NCI-H226 (cell line): Measurements from ENCODE around the gene JMJD6.
A peak's percentile ranks its signal among the peaks of the same experiment; 100 is the strongest.
"Not testable (repeated sequence)": the region's sequence is repeated elsewhere in the genome, so short reads cannot be mapped to it uniquely, and the experiment has no call there.

Experiments used
- DNase-seq: peaks from one replicate; pipeline ENCODE4 v3.0.0-alpha.2; 2015

Gene JMJD6

GRCh38 chr17:76716146-76716838 lies 10.1 kb downstream of the JMJD6 start:
- peak; percentile 98 for DNase-seq

GRCh38 chr17:76715496-76715830 lies 10.9 kb downstream of the JMJD6 start:
- no peak for DNase-seq

- peak; percentile 26 for DNase-seq
Measured at GRCh38 chr17:76714822-76715495, 11.4 kb downstream of the JMJD6 start.

GRCh38 chr17:76714336-76714735 lies 12.1 kb downstream of the JMJD6 start:
- no peak for DNase-seq

- DNase-seq = no peak
Measured at GRCh38 chr17:76713765-76714164, 12.6 kb downstream of the JMJD6 start.

- DNase-seq = not testable (repeated sequence)
Measured at GRCh38 chr17:76712321-76712720, 14.1 kb downstream of the JMJD6 start.

- peak; percentile 56 for DNase-seq
Measured at GRCh38 chr17:76710863-76711611, 15.4 kb downstream of the JMJD6 start, which contains the start of gene MXRA7. MXRA7 (minus strand) TSS chr17:76710965; CDS start chr17:76710946, 19 bp downstream.

GRCh38 chr17:76709951-76710862 lies 16.2 kb downstream of the JMJD6 start:
- DNase-seq = not testable (repeated sequence)

GRCh38 chr17:76709077-76709950 lies 17.1 kb downstream of the JMJD6 start:
- DNase-seq = peak; percentile 75

- no peak for DNase-seq
Measured at GRCh38 chr17:76707985-76708807, 18.2 kb downstream of the JMJD6 start.

GRCh38 chr17:76706817-76707216 lies 19.6 kb downstream of the JMJD6 start:
- DNase-seq = no peak

GRCh38 chr17:76704805-76705204 lies 21.6 kb downstream of the JMJD6 start:
- no peak for DNase-seq

- no peak for DNase-seq
Measured at GRCh38 chr17:76702941-76703637, 23.3 kb downstream of the JMJD6 start.

- DNase-seq = no peak
Measured at GRCh38 chr17:76702076-76702475, 24.3 kb downstream of the JMJD6 start.

- DNase-seq = no peak
Measured at GRCh38 chr17:76701471-76701967, 24.9 kb downstream of the JMJD6 start.

GRCh38 chr17:76700617-76701470 lies 25.6 kb downstream of the JMJD6 start:
- no peak for DNase-seq

GRCh38 chr17:76700270-76700616 lies 26.2 kb downstream of the JMJD6 start:
- no peak for DNase-seq

- not testable (repeated sequence) for DNase-seq
Measured at GRCh38 chr17:76698466-76698977, 27.9 kb downstream of the JMJD6 start.
